C4-2B (cell line): ENCODE measurements around the gene UGCG.
"Not testable (repeated sequence)": the region's sequence is repeated elsewhere in the genome, so short reads cannot be mapped to it uniquely, and the experiment has no call there.

Experiments used
- ZFX ChIP-seq: fragments of 450-650 bp; IDR thresholded peaks from 2 replicates; pipeline ENCODE4 v1.6.1; 2017
- TF ChIP-seq, protein P1 (sequence below): fragments of 450-650 bp; conservative IDR thresholded peaks from 2 replicates; pipeline ENCODE4 v1.5.1; 2017; ENCODE audit warnings: mild to moderate bottlenecking

DNA sequence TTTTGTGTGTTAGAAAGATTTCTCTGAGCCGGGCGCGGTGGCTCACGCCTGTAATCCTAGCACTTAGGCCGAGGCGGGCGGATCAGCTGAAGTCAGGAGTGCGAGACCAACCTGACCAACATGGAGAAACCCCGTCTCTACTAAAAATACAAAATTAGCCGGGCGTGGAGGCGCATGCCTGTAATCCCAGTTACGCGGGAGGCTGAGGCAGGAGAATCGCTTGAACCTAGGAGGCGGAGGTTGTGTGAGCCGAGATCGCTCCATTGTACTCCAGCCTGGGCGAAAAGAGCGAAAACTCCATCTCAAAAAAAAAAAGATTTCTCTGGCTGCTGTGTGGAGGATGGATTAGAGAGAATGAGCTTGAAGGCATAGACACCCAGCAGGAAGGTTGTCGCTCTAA, 51.5 kb downstream of the UGCG start:
- TF ChIP-seq, protein P1, sequence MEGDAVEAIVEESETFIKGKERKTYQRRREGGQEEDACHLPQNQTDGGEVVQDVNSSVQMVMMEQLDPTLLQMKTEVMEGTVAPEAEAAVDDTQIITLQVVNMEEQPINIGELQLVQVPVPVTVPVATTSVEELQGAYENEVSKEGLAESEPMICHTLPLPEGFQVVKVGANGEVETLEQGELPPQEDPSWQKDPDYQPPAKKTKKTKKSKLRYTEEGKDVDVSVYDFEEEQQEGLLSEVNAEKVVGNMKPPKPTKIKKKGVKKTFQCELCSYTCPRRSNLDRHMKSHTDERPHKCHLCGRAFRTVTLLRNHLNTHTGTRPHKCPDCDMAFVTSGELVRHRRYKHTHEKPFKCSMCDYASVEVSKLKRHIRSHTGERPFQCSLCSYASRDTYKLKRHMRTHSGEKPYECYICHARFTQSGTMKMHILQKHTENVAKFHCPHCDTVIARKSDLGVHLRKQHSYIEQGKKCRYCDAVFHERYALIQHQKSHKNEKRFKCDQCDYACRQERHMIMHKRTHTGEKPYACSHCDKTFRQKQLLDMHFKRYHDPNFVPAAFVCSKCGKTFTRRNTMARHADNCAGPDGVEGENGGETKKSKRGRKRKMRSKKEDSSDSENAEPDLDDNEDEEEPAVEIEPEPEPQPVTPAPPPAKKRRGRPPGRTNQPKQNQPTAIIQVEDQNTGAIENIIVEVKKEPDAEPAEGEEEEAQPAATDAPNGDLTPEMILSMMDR, result not testable (repeated sequence)
- not testable (repeated sequence) for TF ChIP-seq ZFX
